MM.1S (cell line): Measurements from ENCODE around the gene ZMYM4.

Source experiments
- DNase-seq: peaks from one replicate; pipeline ENCODE4 v3.0.0-alpha.2; 2015
- H2AFZ ChIP-seq: fragments of 300-600 bp; sonication (generic); 2 replicates; pipeline ENCODE4 v1.6.0; 2016; ENCODE audit warnings: antibody characterized with exemption, low read length
- H3F3A ChIP-seq: fragments of 300-600 bp; sonication (generic); 2 replicates; pipeline ENCODE4 v1.6.1; 2016; ENCODE audit warnings: mild to moderate bottlenecking, antibody characterized with exemption, low read length, moderate library complexity, mixed read lengths; ENCODE audit not compliant: insufficient read depth
- H3K27ac ChIP-seq: fragments of 300-600 bp; sonication (generic); 2 replicates; pipeline ENCODE4 v1.5.1; 2016; ENCODE audit warnings: mild to moderate bottlenecking, low read length
- H3K27me3 ChIP-seq: fragments of 300-600 bp; sonication (generic); replicated peaks from 2 replicates; pipeline ENCODE4 v1.6.0; 2016; ENCODE audit warnings: low read length; ENCODE audit not compliant: insufficient read depth
- H3K36me3 ChIP-seq: fragments of 300-600 bp; sonication (generic); replicated peaks from 2 replicates; pipeline ENCODE4 v1.6.1; 2016; ENCODE audit warnings: mild to moderate bottlenecking, low read length, mixed read lengths; ENCODE audit not compliant: insufficient read depth
- H3K4me1 ChIP-seq: fragments of 300-600 bp; sonication (generic); 2 replicates; pipeline ENCODE4 v1.6.1; 2016; ENCODE audit warnings: low read length, mixed read lengths
- H3K4me2 ChIP-seq: fragments of 300-600 bp; sonication (generic); 2 replicates; pipeline ENCODE4 v1.6.0; 2016; ENCODE audit warnings: low read depth, low read length
- H3K4me3 ChIP-seq: fragments of 300-600 bp; sonication (generic); 2 replicates; pipeline ENCODE4 v1.5.1; 2016; ENCODE audit warnings: low read length, mixed read lengths
- H3K79me2 ChIP-seq: fragments of 300-600 bp; sonication (generic); 2 replicates; pipeline ENCODE4 v1.6.1; 2016; ENCODE audit warnings: mixed run types, low read length, mixed read lengths
- H3K9ac ChIP-seq: fragments of 300-600 bp; sonication (generic); 2 replicates; pipeline ENCODE4 v1.6.1; 2016; ENCODE audit warnings: low read length, mixed read lengths
- H3K9me2 ChIP-seq: fragments of 300-600 bp; sonication (generic); replicated peaks from 2 replicates; pipeline ENCODE4 v1.6.1; 2016; ENCODE audit warnings: mild to moderate bottlenecking, low read length, mixed read lengths; ENCODE audit not compliant: insufficient read depth
- H3K9me3 ChIP-seq: fragments of 300-600 bp; sonication (generic); replicated peaks from 2 replicates; pipeline ENCODE4 v1.6.1; 2016; ENCODE audit warnings: mild to moderate bottlenecking, low read length, mixed read lengths; ENCODE audit not compliant: insufficient read depth
- H4K20me1 ChIP-seq: fragments of 300-600 bp; sonication (generic); 2 replicates; pipeline ENCODE4 v1.6.1; 2016; ENCODE audit warnings: mild to moderate bottlenecking, low read length, moderate library complexity, mixed read lengths; ENCODE audit not compliant: insufficient read depth
- CTCF ChIP-seq: fragments of 300-600 bp; sonication (generic); IDR thresholded peaks from 2 replicates; pipeline ENCODE4 v1.5.1; 2016; ENCODE audit warnings: antibody characterized with exemption, low read length, mixed read lengths
- EZH2 ChIP-seq: fragments of 300-600 bp; sonication (generic); optimal IDR thresholded peaks from 2 replicates; pipeline ENCODE3; 2017; ENCODE audit warnings: low read depth, mild to moderate bottlenecking, antibody characterized with exemption, low read length, mixed read lengths
- EZH2phosphoT487 ChIP-seq: fragments of 300-600 bp; sonication (generic); IDR thresholded peaks from 2 replicates; pipeline ENCODE4 v1.6.1; 2018; ENCODE audit warnings: antibody characterized with exemption, low read length

The ZMYM4 gene

GRCh38 chr1:35285771-35286606, 17.5 kb downstream of the ZMYM4 start:
- Histone ChIP-seq H3K9me3 (no peaks in the 10 kb centered on the region), H3K36me3 (no peaks in the 10 kb centered on the region), H2AFZ (no peak overlapping the region), H3K9me2 (no peaks in the 10 kb centered on the region), H3K4me1 (no peaks in the 10 kb centered on the region), H3K27me3 (no peaks in the 10 kb centered on the region), H3K27ac (no peak overlapping the region), H3K9ac (no peak overlapping the region), H3K4me2 (no peak overlapping the region), H3K4me3 (no peak overlapping the region), H3K79me2 (peaks cover 7% of the 10 kb centered on the region), H3F3A (no peaks in the 10 kb centered on the region), H4K20me1 (no peaks in the 10 kb centered on the region)
- TF ChIP-seq CTCF (no peak), EZH2phosphoT487 (no peak), EZH2 (no peak)
- no peak for DNase-seq

GRCh38 chr1:35287807-35288640, 19.5 kb downstream of the ZMYM4 start:
- no peaks in the 10 kb centered on the region for H3K9me2 ChIP-seq
- no peak overlapping the region for H3K27ac ChIP-seq
- H4K20me1 ChIP-seq: no peaks in the 10 kb centered on the region
- no peaks in the 10 kb centered on the region for H3K27me3 ChIP-seq
- no peaks in the 10 kb centered on the region for H3K9me3 ChIP-seq
- H3K36me3 ChIP-seq: no peaks in the 10 kb centered on the region
- H2AFZ ChIP-seq: no peak overlapping the region
- TF ChIP-seq EZH2 (no peak), CTCF (no peak), EZH2phosphoT487 (no peak)
- no peaks in the 10 kb centered on the region for H3K4me1 ChIP-seq
- DNase-seq: no peak
- no peak overlapping the region for H3K9ac ChIP-seq
- no peak overlapping the region for H3K4me3 ChIP-seq
- H3K79me2 ChIP-seq: peaks cover 7% of the 10 kb centered on the region
- no peak overlapping the region for H3K4me2 ChIP-seq
- no peaks in the 10 kb centered on the region for H3F3A ChIP-seq

DNA sequence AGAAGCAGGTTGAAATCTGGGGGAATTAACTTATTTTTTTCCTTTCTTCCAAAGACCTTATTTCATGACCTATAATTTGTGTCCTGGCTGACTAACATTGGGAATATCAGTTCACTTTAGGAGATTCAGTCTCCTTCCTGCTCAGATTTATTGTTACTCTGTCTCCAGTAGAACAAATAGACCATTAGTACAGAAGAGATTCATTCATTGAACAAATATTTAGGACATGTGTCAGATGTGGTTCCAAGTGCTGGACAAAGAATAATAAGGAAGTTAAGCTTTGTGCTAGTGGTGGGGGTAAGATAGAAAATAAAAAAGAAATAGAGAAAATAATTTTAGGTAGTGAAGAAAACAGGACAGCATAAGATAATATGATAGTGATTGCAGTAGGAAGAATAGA, 20.3 kb downstream of the ZMYM4 start:
- H3K9me2 ChIP-seq: no peaks in the 10 kb centered on the region
- H3K27ac ChIP-seq: no peak overlapping the region
- DNase-seq: no peak
- no peaks in the 10 kb centered on the region for H3K4me1 ChIP-seq
- no peak overlapping the region for H3K9ac ChIP-seq
- no peaks in the 10 kb centered on the region for H3K9me3 ChIP-seq
- no peaks in the 10 kb centered on the region for H3K27me3 ChIP-seq
- H3K79me2 ChIP-seq: peaks cover 7% of the 10 kb centered on the region
- H3K4me3 ChIP-seq: no peak overlapping the region
- no peaks in the 10 kb centered on the region for H4K20me1 ChIP-seq
- no peak overlapping the region for H2AFZ ChIP-seq
- no peak overlapping the region for H3K4me2 ChIP-seq
- TF ChIP-seq CTCF (no peak), EZH2phosphoT487 (no peak), EZH2 (no peak)
- H3F3A ChIP-seq: no peaks in the 10 kb centered on the region
- H3K36me3 ChIP-seq: no peaks in the 10 kb centered on the region
